ENCODE results near the gene ABCG4. TPM values are rescaled to one million over a fixed set of nuclear protein-coding genes. Genes with fewer than 3 reads are reported as not detected.
"Not testable (repeated sequence)": the region's sequence is repeated elsewhere in the genome, so short reads cannot be mapped to it uniquely, and the experiment has no call there.

The ABCG4 gene
- total and polyA plus RNA-seq, 4 donors = 0.03 to 0.17 (median 0.05) TPM; not detected in 1

DNA sequence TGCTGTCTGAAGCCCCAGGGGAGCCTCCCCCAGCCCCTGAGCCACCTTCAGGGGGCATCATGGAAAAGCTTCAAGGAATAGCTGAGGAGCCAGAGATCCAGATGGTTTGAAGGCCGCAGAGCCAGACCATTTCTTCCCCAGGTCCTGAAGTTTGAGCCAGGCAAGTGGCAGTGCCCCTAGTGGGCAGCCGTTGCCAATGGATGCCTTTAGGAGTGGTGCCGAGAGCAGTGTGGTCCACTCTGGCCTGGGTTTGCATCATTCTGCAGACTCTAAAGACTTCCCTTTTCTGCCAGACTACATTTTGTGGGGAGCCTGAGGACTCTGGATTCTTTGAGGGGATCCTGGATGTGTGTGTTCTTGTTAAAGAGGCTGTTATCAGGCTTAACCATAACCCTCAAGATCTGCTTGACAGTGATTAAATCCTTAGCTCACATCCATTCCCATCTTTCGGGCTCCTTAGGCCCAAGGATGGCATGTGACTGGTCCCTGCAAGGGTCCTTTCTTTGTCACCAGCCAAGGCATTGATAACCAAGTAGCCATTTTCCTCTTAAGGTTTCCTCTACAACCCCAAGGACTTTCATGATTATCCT lies 14.4 kb upstream of the ABCG4 start:
- WGBS = 81% methylated on average over 4 of the region's 4 CpGs
- Histone ChIP-seq H3K9me3 (ENCODE audit: control insufficient read depth in 4 of 4, low read length in 3 of 4) (no peaks in the 10 kb centered on the region), H3K4me1 (ENCODE audit: control insufficient read depth in 4 of 4, insufficient read depth in 4 of 4, low read length in 3 of 4) (no peaks in the 10 kb centered on the region), H3K9ac (ENCODE audit: low read depth in 1 of 2, low read length in 2 of 2) (no peak overlapping the region), H3K27ac (ENCODE audit: low read depth in 1 of 2, low read length in 2 of 2) (no peak overlapping the region), H3K27me3 (ENCODE audit: control insufficient read depth in 4 of 4, insufficient read depth in 4 of 4, low read length in 3 of 4) (no peaks in the 10 kb centered on the region), H3K4me3 (ENCODE audit: low read depth in 1 of 3, low read length in 3 of 3) (no peak overlapping the region), H3K36me3 (ENCODE audit: control insufficient read depth in 4 of 4, insufficient read depth in 3 of 4, low read depth in 1 of 4, low read length in 3 of 4) (peaks cover 6 to 40% (median 27%) of the 10 kb centered on the region in 4 donors)
- TF ChIP-seq, protein P1, sequence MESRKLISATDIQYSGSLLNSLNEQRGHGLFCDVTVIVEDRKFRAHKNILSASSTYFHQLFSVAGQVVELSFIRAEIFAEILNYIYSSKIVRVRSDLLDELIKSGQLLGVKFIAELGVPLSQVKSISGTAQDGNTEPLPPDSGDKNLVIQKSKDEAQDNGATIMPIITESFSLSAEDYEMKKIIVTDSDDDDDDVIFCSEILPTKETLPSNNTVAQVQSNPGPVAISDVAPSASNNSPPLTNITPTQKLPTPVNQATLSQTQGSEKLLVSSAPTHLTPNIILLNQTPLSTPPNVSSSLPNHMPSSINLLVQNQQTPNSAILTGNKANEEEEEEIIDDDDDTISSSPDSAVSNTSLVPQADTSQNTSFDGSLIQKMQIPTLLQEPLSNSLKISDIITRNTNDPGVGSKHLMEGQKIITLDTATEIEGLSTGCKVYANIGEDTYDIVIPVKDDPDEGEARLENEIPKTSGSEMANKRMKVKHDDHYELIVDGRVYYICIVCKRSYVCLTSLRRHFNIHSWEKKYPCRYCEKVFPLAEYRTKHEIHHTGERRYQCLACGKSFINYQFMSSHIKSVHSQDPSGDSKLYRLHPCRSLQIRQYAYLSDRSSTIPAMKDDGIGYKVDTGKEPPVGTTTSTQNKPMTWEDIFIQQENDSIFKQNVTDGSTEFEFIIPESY (IDR thresholded peaks at IDR 0.05) = no peak
- TF ChIP-seq FOXA2 (IDR thresholded peaks at IDR 0.05) = no peak
- TF ChIP-seq, protein P2, sequence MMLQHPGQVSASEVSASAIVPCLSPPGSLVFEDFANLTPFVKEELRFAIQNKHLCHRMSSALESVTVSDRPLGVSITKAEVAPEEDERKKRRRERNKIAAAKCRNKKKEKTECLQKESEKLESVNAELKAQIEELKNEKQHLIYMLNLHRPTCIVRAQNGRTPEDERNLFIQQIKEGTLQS (IDR thresholded peaks at IDR 0.05) = no peak
- peak in 1 of 2 donors; percentile 53 for TF ChIP-seq RAD21 (IDR thresholded peaks at IDR 0.05)
- TF ChIP-seq, protein P3, sequence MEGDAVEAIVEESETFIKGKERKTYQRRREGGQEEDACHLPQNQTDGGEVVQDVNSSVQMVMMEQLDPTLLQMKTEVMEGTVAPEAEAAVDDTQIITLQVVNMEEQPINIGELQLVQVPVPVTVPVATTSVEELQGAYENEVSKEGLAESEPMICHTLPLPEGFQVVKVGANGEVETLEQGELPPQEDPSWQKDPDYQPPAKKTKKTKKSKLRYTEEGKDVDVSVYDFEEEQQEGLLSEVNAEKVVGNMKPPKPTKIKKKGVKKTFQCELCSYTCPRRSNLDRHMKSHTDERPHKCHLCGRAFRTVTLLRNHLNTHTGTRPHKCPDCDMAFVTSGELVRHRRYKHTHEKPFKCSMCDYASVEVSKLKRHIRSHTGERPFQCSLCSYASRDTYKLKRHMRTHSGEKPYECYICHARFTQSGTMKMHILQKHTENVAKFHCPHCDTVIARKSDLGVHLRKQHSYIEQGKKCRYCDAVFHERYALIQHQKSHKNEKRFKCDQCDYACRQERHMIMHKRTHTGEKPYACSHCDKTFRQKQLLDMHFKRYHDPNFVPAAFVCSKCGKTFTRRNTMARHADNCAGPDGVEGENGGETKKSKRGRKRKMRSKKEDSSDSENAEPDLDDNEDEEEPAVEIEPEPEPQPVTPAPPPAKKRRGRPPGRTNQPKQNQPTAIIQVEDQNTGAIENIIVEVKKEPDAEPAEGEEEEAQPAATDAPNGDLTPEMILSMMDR (IDR thresholded peaks at IDR 0.05; ENCODE audit: low read depth, low read length, missing input control) = peak; percentile 32
- no peak for TF ChIP-seq YY1 (IDR thresholded peaks at IDR 0.05)
- no peak for TF ChIP-seq GABPA (IDR thresholded peaks at IDR 0.05 in 1 of 2, conservative IDR thresholded peaks at IDR 0.05 in 1 of 2)
- TF ChIP-seq NR2F2 (IDR thresholded peaks at IDR 0.05) = no peak
- TF ChIP-seq HNF4A (conservative IDR thresholded peaks at IDR 0.05) = no peak
- TF ChIP-seq EGR1 (IDR thresholded peaks at IDR 0.05; ENCODE audit: low read depth in 2 of 2) = no peak
- no peak for TF ChIP-seq SP1 (IDR thresholded peaks at IDR 0.05)
- DNase-seq (ENCODE audit: low spot score) = no peak

DNA sequence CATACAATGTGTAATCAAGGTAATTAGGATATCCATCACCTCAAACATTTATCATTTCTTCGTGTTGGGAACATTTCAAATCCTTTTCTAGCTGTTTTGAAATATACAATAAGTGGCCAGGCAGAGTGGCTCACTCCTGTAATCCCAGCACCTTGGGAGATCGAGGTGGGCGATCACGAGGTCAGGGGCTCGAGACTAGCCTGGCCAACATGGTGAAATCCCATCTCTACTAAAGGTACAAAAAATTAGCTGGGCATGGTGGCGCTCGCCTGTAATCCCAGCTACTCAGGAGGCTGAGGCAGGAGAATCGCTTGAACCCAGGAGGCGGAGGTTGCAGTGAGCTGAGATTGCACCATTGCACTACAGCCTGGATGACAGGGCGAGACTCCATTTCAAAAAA lies 9.6 kb upstream of the ABCG4 start:
- not testable (repeated sequence) for H3K4me3 ChIP-seq (ENCODE audit: low read depth in 1 of 3, low read length in 3 of 3); DNase-seq (ENCODE audit: low spot score); H3K27ac ChIP-seq (ENCODE audit: low read depth in 1 of 2, low read length in 2 of 2); H3K9ac ChIP-seq (ENCODE audit: low read depth in 1 of 2, low read length in 2 of 2); H3K27me3 ChIP-seq (ENCODE audit: control insufficient read depth in 4 of 4, insufficient read depth in 4 of 4, low read length in 3 of 4); H3K36me3 ChIP-seq (ENCODE audit: control insufficient read depth in 4 of 4, insufficient read depth in 3 of 4, low read depth in 1 of 4, low read length in 3 of 4); H3K9me3 ChIP-seq (ENCODE audit: control insufficient read depth in 4 of 4, low read length in 3 of 4); H3K4me1 ChIP-seq (ENCODE audit: control insufficient read depth in 4 of 4, insufficient read depth in 4 of 4, low read length in 3 of 4)
- WGBS = 89% methylated on average over 10 of the region's 10 CpGs

GRCh38 chr11:119144825-119145486 lies 3.9 kb upstream of the ABCG4 start:
- Histone ChIP-seq H3K9me3 (ENCODE audit: control insufficient read depth in 4 of 4, low read length in 3 of 4) (no peaks in the 10 kb centered on the region), H3K9ac (ENCODE audit: low read depth in 1 of 2, low read length in 2 of 2) (no peak overlapping the region), H3K36me3 (ENCODE audit: control insufficient read depth in 4 of 4, insufficient read depth in 3 of 4, low read depth in 1 of 4, low read length in 3 of 4) (no peaks in the 10 kb centered on the region), H3K4me3 (ENCODE audit: low read depth in 1 of 3, low read length in 3 of 3) (no peak overlapping the region), H3K4me1 (ENCODE audit: control insufficient read depth in 4 of 4, insufficient read depth in 4 of 4, low read length in 3 of 4) (peaks cover 4 to 23% (median 11%) of the 10 kb centered on the region in 4 donors), H3K27me3 (ENCODE audit: control insufficient read depth in 4 of 4, insufficient read depth in 4 of 4, low read length in 3 of 4) (peaks cover 0 to 4% (median 0%) of the 10 kb centered on the region in 4 donors), H3K27ac (ENCODE audit: low read depth in 1 of 2, low read length in 2 of 2) (no peak overlapping the region)
- TF ChIP-seq MAX (IDR thresholded peaks at IDR 0.05) = no peak
- peak; percentile 63 to 79 for TF ChIP-seq RAD21 (IDR thresholded peaks at IDR 0.05)
- TF ChIP-seq, protein P3 (IDR thresholded peaks at IDR 0.05; ENCODE audit: low read depth, low read length, missing input control) = peak; percentile 66
- peak; percentile 58 for DNase-seq (ENCODE audit: low spot score)
- whole genome bisulfite sequencing = 10% methylated on average over 7 of the region's 7 CpGs
